Neural progenitor cell (in vitro differentiated cells): ENCODE measurements around the gene ARHGAP23. TPM values are rescaled to one million over a fixed set of nuclear protein-coding genes. Genes with fewer than 3 reads are reported as not detected.

Experiments
- DNase-seq: peaks from one replicate; pipeline ENCODE4 v3.0.0-alpha.2; 2016; ENCODE audit warnings: low spot score
- H2AFZ ChIP-seq: fragments of 200-600 bp; sonication (generic); replicated peaks from 2 replicates; pipeline ENCODE4 v1.6.1; 2016; ENCODE audit warnings: antibody characterized with exemption
- H3F3A ChIP-seq: fragments of 200-600 bp; sonication (generic); 2 replicates; pipeline ENCODE4 v1.6.1; 2016; ENCODE audit warnings: antibody characterized with exemption, low read depth
- H3K27ac ChIP-seq: fragments of 200-600 bp; sonication (generic); 2 replicates; pipeline ENCODE4 v1.5.1; 2016; ENCODE audit warnings: mild to moderate bottlenecking
- H3K27me3 ChIP-seq: fragments of 200-600 bp; sonication (generic); 2 replicates; pipeline ENCODE4 v1.6.1; 2016; ENCODE audit warnings: mild to moderate bottlenecking, moderate library complexity
- H3K36me3 ChIP-seq: fragments of 200-600 bp; sonication (generic); 2 replicates; pipeline ENCODE4 v1.5.1; 2016
- H3K4me1 ChIP-seq: fragments of 200-600 bp; sonication (generic); 2 replicates; pipeline ENCODE4 v1.6.1; 2016; ENCODE audit warnings: mixed run types
- H3K4me2 ChIP-seq: fragments of 200-600 bp; sonication (generic); 2 replicates; pipeline ENCODE4 v1.6.1; 2016
- H3K4me3 ChIP-seq: fragments of 200-600 bp; sonication (generic); 2 replicates; pipeline ENCODE4 v1.5.1; 2016
- H3K79me2 ChIP-seq: fragments of 200-600 bp; sonication (generic); 2 replicates; pipeline ENCODE4 v1.6.1; 2016; ENCODE audit warnings: low read depth
- H3K9ac ChIP-seq: fragments of 200-600 bp; sonication (generic); 2 replicates; pipeline ENCODE4 v1.6.1; 2016
- H3K9me3 ChIP-seq: fragments of 200-600 bp; sonication (generic); 2 replicates; pipeline ENCODE4 v1.5.1; 2016; ENCODE audit warnings: low read depth
- H4K20me1 ChIP-seq: fragments of 200-600 bp; sonication (generic); 2 replicates; pipeline ENCODE4 v1.6.1; 2016; ENCODE audit warnings: low read depth
- H3K27ac Mint-ChIP-seq: 3 replicates; pipeline ENCODE4 v1.8.0; 2021; ENCODE audit warnings: mixed read lengths
- H3K27me3 Mint-ChIP-seq: 2 replicates; pipeline ENCODE4 v1.8.0; 2022; ENCODE audit warnings: low read depth, mild to moderate bottlenecking, inconsistent platforms, moderate library complexity, mixed read lengths; ENCODE audit not compliant: insufficient read depth
- H3K36me3 Mint-ChIP-seq: 3 replicates; pipeline ENCODE4 v1.8.0; 2021; ENCODE audit warnings: mixed read lengths
- H3K4me1 Mint-ChIP-seq: 3 replicates; pipeline ENCODE4 v1.8.0; 2021; ENCODE audit warnings: mixed read lengths
- H3K4me3 Mint-ChIP-seq: 3 replicates; pipeline ENCODE4 v1.8.0; 2021; ENCODE audit warnings: mild to moderate bottlenecking, moderate library complexity, mixed read lengths
- H3K9me3 Mint-ChIP-seq: 3 replicates; pipeline ENCODE4 v1.8.0; 2020; ENCODE audit warnings: mixed read lengths
- EZH2 ChIP-seq: fragments of 200-600 bp; sonication (generic); IDR thresholded peaks from 2 replicates; pipeline ENCODE4 v1.6.1; 2017; ENCODE audit warnings: antibody characterized with exemption, mild to moderate bottlenecking, moderate library complexity
- EZH2phosphoT487 ChIP-seq: fragments of 200-600 bp; sonication (generic); IDR thresholded peaks from 2 replicates; pipeline ENCODE4 v1.6.1; 2017; ENCODE audit warnings: antibody characterized with exemption
- total RNA-seq: library from RNA; depleted of rRNA; stranded (reverse); fragments of >200 nt; gene quantifications from 2 replicates; pipeline ENCODE4 v1.2.3, GENCODE V29; 2015; ENCODE audit warnings: low replicate concordance
- TF ChIP-seq, protein P1 (sequence below): fragments of 200-600 bp; sonication (generic); IDR thresholded peaks from 2 replicates; pipeline ENCODE4 v1.5.1; 2017; ENCODE audit warnings: antibody characterized with exemption, mild to moderate bottlenecking

The ARHGAP23 gene
- total RNA-seq, 1 donor from 2014 or later: 6.1 TPM

DNA sequence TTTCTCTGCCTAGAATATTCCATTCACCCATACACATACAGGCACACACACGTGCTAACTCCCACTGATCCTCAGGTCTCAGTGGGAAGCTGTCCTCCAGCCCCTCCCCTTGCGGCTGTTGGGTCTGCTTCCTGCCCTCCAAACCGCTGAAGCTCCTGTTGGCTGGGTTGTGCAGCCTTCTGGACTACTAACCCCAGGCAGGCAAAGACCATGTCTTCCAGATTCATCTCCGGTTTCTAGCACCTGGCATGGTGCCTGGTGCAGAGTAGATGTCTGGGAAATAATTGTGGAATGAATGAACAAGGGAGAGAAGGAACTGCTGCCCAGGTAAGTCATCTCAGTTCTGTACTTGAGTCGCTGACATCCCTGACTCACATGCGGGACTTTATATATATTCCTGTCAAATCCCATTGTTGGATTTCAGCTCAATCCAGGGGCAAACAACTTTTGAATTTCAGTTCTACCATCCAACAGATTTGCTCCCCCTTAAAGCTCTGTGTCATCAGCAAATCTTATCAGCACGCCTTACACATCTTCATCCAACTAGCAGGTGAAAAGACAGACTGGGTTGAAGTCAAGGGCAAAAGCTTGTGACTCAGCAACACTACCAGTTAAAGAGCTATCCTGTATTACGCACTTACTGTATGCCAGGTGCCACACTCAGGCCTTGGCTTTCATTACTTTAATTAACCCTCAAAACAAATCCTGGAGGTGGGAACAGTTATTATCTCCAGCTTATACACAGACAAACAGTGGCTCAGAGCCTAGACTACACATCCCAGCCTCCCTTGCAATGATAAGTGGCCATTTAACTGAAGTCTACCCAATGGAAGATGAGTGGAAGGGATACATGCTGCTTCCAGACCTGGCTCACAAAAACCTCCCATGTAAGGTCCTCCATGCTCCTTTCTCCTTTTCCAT is 126.4 kb downstream of the ARHGAP23 start:
- no peak overlapping the region for H3K27ac Mint-ChIP-seq
- H3K9me3 Mint-ChIP-seq: no peaks in the 10 kb centered on the region
- Histone ChIP-seq H3K4me3 (no peak overlapping the region), H4K20me1 (peaks cover 12% of the 10 kb centered on the region), H3K9ac (no peak overlapping the region), H3F3A (peaks cover 15% of the 10 kb centered on the region), H3K27ac (no peak overlapping the region), H3K79me2 (no peaks in the 10 kb centered on the region), H3K4me1 (peaks cover 9% of the 10 kb centered on the region), H3K27me3 (peaks cover 15% of the 10 kb centered on the region), H2AFZ (no peak overlapping the region), H3K4me2 (no peak overlapping the region), H3K36me3 (no peaks in the 10 kb centered on the region), H3K9me3 (no peaks in the 10 kb centered on the region)
- no peak for DNase-seq
- H3K4me3 Mint-ChIP-seq: no peak overlapping the region
- no peak for TF ChIP-seq EZH2
- TF ChIP-seq, protein P1, sequence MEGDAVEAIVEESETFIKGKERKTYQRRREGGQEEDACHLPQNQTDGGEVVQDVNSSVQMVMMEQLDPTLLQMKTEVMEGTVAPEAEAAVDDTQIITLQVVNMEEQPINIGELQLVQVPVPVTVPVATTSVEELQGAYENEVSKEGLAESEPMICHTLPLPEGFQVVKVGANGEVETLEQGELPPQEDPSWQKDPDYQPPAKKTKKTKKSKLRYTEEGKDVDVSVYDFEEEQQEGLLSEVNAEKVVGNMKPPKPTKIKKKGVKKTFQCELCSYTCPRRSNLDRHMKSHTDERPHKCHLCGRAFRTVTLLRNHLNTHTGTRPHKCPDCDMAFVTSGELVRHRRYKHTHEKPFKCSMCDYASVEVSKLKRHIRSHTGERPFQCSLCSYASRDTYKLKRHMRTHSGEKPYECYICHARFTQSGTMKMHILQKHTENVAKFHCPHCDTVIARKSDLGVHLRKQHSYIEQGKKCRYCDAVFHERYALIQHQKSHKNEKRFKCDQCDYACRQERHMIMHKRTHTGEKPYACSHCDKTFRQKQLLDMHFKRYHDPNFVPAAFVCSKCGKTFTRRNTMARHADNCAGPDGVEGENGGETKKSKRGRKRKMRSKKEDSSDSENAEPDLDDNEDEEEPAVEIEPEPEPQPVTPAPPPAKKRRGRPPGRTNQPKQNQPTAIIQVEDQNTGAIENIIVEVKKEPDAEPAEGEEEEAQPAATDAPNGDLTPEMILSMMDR: no peak
- no peak for TF ChIP-seq EZH2phosphoT487
- peaks cover 18% of the 10 kb centered on the region for H3K4me1 Mint-ChIP-seq
- peaks cover 14% of the 10 kb centered on the region for H3K27me3 Mint-ChIP-seq
- peaks cover 11% of the 10 kb centered on the region for H3K36me3 Mint-ChIP-seq

DNA sequence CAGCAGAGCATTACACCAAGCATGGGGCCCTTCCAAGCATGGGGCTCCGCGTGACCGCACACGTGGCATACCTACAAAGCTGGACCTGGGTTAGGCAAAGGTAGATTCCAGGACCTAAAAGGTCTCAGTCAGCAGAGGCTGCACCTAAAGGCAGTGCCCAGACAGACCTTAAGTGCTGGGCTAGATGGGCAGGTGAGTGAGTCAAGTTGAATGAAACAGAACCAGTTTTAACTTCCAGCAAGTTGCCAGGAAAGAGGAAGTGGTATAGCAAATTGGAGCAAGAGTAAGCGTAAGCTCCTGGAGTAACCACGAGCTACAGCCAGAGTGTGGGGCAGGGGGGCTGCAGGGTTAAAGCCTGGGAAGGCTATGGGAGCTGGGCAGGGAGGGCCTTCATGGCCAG is 128.0 kb downstream of the ARHGAP23 start:
- Histone ChIP-seq H4K20me1 (peaks cover 27% of the 10 kb centered on the region), H3K9me3 (no peaks in the 10 kb centered on the region), H3K27me3 (peaks cover 31% of the 10 kb centered on the region), H3K9ac (no peak overlapping the region), H3K4me2 (no peak overlapping the region), H3K4me3 (no peak overlapping the region), H2AFZ (no peak overlapping the region), H3K27ac (no peak overlapping the region), H3K79me2 (no peaks in the 10 kb centered on the region), H3K36me3 (no peaks in the 10 kb centered on the region), H3F3A (peaks cover 20% of the 10 kb centered on the region), H3K4me1 (peaks cover 15% of the 10 kb centered on the region)
- Mint-ChIP-seq H3K27me3 (peaks cover 27% of the 10 kb centered on the region), H3K9me3 (no peaks in the 10 kb centered on the region), H3K4me1 (peaks cover 29% of the 10 kb centered on the region), H3K4me3 (no peak overlapping the region), H3K36me3 (peaks cover 8% of the 10 kb centered on the region), H3K27ac (no peak overlapping the region)
- no peak for TF ChIP-seq EZH2
- TF ChIP-seq EZH2phosphoT487: no peak
- TF ChIP-seq, protein P1: no peak
- DNase-seq: no peak

DNA sequence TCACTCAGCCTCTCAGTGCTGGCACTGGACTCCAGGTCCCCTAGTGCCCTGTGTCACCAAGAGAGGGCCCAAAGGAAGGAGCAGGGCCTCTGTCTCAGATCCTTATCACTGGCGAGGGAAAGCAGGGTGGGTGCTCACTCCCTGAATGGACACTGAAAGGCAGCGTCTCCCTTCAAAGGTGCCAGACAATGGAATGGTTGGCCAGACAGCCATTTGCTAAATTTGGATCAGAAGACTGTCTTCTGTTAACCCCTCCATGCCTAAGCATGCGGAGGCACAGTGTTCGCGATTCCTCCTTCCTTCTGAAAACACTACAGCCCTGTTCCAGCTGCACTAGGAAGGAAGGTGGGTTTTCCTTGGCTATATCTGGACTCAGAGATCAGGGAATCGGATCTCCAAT is 129.1 kb downstream of the ARHGAP23 start:
- TF ChIP-seq EZH2: no peak
- TF ChIP-seq EZH2phosphoT487: no peak
- TF ChIP-seq, protein P1: no peak
- peaks cover 31% of the 10 kb centered on the region for H3F3A ChIP-seq
- H2AFZ ChIP-seq: no peak overlapping the region
- no peak overlapping the region for H3K4me3 ChIP-seq
- H4K20me1 ChIP-seq: peaks cover 38% of the 10 kb centered on the region
- Mint-ChIP-seq H3K27me3 (peaks cover 30% of the 10 kb centered on the region), H3K36me3 (peaks cover 4% of the 10 kb centered on the region), H3K9me3 (no peaks in the 10 kb centered on the region), H3K4me1 (peaks cover 31% of the 10 kb centered on the region), H3K4me3 (peak overlapping the region; percentile 72), H3K27ac (peak overlapping the region; percentile 76)
- H3K9ac ChIP-seq: no peak overlapping the region
- H3K4me1 ChIP-seq: peaks cover 15% of the 10 kb centered on the region
- peaks cover 42% of the 10 kb centered on the region for H3K27me3 ChIP-seq
- no peak overlapping the region for H3K4me2 ChIP-seq
- no peak overlapping the region for H3K27ac ChIP-seq
- no peaks in the 10 kb centered on the region for H3K79me2 ChIP-seq
- H3K36me3 ChIP-seq: no peaks in the 10 kb centered on the region
- no peak for DNase-seq
- H3K9me3 ChIP-seq: no peaks in the 10 kb centered on the region
